Measurements from ENCODE around the gene BACH2.
"Not testable (repeated sequence)": the region's sequence is repeated elsewhere in the genome, so short reads cannot be mapped to it uniquely, and the experiment has no call there.

The BACH2 gene

GRCh38 chr6:90298459-90299053, 1.9 kb upstream of the BACH2 start:
- no peak for DNase-seq

- DNase-seq: peak; percentile 23
Observed at GRCh38 chr6:90297867-90298381, 1.3 kb upstream of the BACH2 start.

- DNase-seq: peak; percentile 78
Observed at GRCh38 chr6:90297115-90297866, 648 bp upstream of the BACH2 start.

- peak; percentile 85 for DNase-seq
Observed at GRCh38 chr6:90295854-90296340, 746 bp downstream of the BACH2 start.

GRCh38 chr6:90294989-90295853, 1.4 kb downstream of the BACH2 start:
- peak; percentile 86 for DNase-seq

GRCh38 chr6:90294614-90294988, 2.0 kb downstream of the BACH2 start:
- DNase-seq: peak; percentile 61

GRCh38 chr6:90294008-90294511, 2.6 kb downstream of the BACH2 start:
- DNase-seq: no peak

GRCh38 chr6:90293319-90293953, 3.2 kb downstream of the BACH2 start:
- DNase-seq: no peak

GRCh38 chr6:90291565-90291964, 5.1 kb downstream of the BACH2 start:
- no peak for DNase-seq

GRCh38 chr6:90290811-90291420, 5.7 kb downstream of the BACH2 start:
- no peak for DNase-seq

GRCh38 chr6:90289902-90290301, 6.7 kb downstream of the BACH2 start:
- DNase-seq: no peak

- no peak for DNase-seq
Observed at GRCh38 chr6:90288404-90288803, 8.2 kb downstream of the BACH2 start.

GRCh38 chr6:90286884-90287488, 9.7 kb downstream of the BACH2 start:
- no peak for DNase-seq

GRCh38 chr6:90285611-90286381, 10.8 kb downstream of the BACH2 start:
- DNase-seq: peak; percentile 52

- DNase-seq: no peak
Observed at GRCh38 chr6:90285042-90285481, 11.6 kb downstream of the BACH2 start.

- DNase-seq: no peak
Observed at GRCh38 chr6:90284236-90285041, 12.2 kb downstream of the BACH2 start.

GRCh38 chr6:90282265-90282664, 14.4 kb downstream of the BACH2 start:
- DNase-seq: not testable (repeated sequence)

- DNase-seq: no peak
Observed at GRCh38 chr6:90278129-90278528, 18.5 kb downstream of the BACH2 start.

GRCh38 chr6:90277302-90278011, 19.2 kb downstream of the BACH2 start:
- no peak for DNase-seq

Measured in retina (tissue), 1 donor.